ENCODE results near the gene ROBO1.

DNA sequence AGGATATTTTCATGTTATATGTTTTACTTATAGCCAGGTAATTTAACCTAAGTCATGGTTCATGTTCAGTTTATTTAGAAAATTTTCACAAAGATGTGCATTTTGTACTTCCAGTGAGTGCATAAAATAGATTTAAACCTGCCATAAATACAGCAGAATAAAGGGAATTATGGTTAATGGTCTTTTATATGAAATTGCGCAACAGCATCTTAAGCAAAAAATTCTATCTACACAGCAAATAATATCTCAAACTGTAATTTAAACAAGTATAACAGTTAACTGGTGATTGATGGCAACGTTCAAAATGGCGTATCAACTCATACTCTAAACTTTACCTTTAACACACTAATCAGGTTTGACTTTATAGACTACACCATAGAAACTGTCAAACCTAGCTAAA is 97.6 kb downstream of the ROBO1 start:
- TF ChIP-seq CTCF (IDR thresholded peaks at IDR 0.05), result no peak
- TF ChIP-seq POLR2A (IDR thresholded peaks at IDR 0.05), result no peak
